Suprapubic skin (tissue), 4 donors: ENCODE measurements around the gene EOMES. TPM values are rescaled to one million over a fixed set of nuclear protein-coding genes. Genes with fewer than 3 reads are reported as not detected.
"Not testable (repeated sequence)": the region's sequence is repeated elsewhere in the genome, so short reads cannot be mapped to it uniquely, and the experiment has no call there.

Experiments
- DNase-seq, 2 donors: peaks; one replicate each; pipeline ENCODE4 v3.0.0-alpha.2; 2019; ENCODE audit warnings: low spot score in 2 of 2
- H3K27ac ChIP-seq: fragments of 200-600 bp; sonication (generic); one replicate; pipeline ENCODE4 v1.5.1; 2019
- H3K27me3 ChIP-seq: fragments of 200-600 bp; sonication (generic); one replicate; pipeline ENCODE4 v1.5.1; 2019
- H3K36me3 ChIP-seq: fragments of 200-600 bp; sonication (generic); one replicate; pipeline ENCODE4 v1.5.1; 2019
- H3K4me1 ChIP-seq: fragments of 200-600 bp; sonication (generic); one replicate; pipeline ENCODE4 v1.5.1; 2019
- H3K4me3 ChIP-seq: fragments of 200-600 bp; sonication (generic); one replicate; pipeline ENCODE4 v1.5.1; 2019; ENCODE audit warnings: mild to moderate bottlenecking
- H3K9me3 ChIP-seq: fragments of 200-600 bp; sonication (generic); one replicate; pipeline ENCODE4 v1.5.1; 2019
- EP300 ChIP-seq: sonication (generic); formaldehyde crosslinking; IDR thresholded peaks from one replicate; pipeline ENCODE4 v1.6.1; 2017; ENCODE audit warnings: antibody characterized with exemption
- POLR2A ChIP-seq, 2 donors: fragments of 450-650 bp; IDR thresholded peaks; one replicate each; pipeline ENCODE4 v1.6.1; 2017; ENCODE audit warnings: antibody characterized with exemption in 2 of 2, mild to moderate bottlenecking in 2 of 2, moderate library complexity in 2 of 2
- POLR2AphosphoS5 ChIP-seq, 3 donors: sonication (generic); formaldehyde crosslinking; IDR thresholded peaks; one replicate each; pipeline ENCODE4 v1.6.1; 2017; ENCODE audit warnings: antibody characterized with exemption in 3 of 3
- WGBS: methylation state at CpG from one replicate; pipeline ENCODE4 v1.1.5; 2018; 5-methylcytosine and 5-hydroxymethylcytosine counted together
- total RNA-seq, 4 donors: library from RNA; depleted of rRNA; stranded (reverse); fragments of >200 nt; gene quantifications; one replicate each; pipeline ENCODE4 v1.1.0, GENCODE V29; 2016
- TF ChIP-seq, protein P1 (sequence below), 2 donors: fragments of 200-600 bp in 1 of 2; fragments of 450-650 bp in 1 of 2; sonication (generic) in 1 of 2; IDR thresholded peaks; one replicate each; pipeline ENCODE4 v1.5.1; 2016 to 2019; ENCODE audit warnings: antibody characterized with exemption in 2 of 2, mild to moderate bottlenecking in 1 of 2, moderate library complexity in 1 of 2

Gene EOMES
- not detected for total RNA-seq

DNA sequence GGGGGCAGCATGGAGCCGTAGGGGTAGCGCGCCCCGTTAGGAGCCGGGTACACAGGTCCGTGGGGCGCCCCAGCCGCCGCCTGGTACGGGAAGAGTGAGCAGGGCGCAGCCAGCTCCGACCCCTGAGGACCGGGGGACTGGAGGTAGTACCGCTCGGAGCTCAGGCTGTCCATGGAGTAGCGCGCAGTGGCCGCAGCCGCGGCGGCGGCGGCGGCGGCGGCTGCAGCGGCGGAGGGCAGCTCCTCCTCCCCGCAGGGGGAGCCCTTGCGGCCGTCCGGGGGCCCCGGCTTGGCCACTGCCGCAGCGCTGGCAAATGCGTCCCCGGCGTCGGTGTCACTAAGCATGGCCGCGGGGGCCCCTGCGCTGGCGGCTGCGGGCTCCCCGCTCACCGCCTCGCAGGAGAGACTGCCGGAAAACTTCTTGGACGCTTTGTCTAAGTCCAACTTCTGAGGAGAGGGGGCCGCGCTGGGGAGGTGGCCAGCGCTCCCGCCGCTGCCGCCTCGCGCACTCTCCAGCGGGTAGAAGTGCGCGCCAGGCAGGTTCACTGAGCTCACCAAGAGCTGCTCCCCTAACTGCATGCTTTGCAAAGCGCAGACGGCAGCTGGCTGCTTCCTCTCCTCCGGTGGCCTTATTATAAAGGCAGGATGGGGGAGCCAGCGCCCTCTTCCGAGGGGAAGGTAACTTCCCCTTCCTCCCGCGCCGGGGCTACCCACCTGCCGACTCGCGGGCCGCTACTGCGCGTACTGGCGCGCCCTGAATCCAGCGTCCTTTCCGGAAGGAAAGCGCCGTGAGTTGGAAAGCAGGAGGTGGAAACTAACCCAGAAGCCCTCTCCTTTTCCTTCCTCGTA is at the start of gene EOMES:
Gene EOMES (minus strand): TSS at position 607 of the 848 bp plus-strand sequence. CDS start 29 bp downstream, at position 578.
- DNase-seq = no peak
- TF ChIP-seq EP300 = no peak
- TF ChIP-seq, protein P1, sequence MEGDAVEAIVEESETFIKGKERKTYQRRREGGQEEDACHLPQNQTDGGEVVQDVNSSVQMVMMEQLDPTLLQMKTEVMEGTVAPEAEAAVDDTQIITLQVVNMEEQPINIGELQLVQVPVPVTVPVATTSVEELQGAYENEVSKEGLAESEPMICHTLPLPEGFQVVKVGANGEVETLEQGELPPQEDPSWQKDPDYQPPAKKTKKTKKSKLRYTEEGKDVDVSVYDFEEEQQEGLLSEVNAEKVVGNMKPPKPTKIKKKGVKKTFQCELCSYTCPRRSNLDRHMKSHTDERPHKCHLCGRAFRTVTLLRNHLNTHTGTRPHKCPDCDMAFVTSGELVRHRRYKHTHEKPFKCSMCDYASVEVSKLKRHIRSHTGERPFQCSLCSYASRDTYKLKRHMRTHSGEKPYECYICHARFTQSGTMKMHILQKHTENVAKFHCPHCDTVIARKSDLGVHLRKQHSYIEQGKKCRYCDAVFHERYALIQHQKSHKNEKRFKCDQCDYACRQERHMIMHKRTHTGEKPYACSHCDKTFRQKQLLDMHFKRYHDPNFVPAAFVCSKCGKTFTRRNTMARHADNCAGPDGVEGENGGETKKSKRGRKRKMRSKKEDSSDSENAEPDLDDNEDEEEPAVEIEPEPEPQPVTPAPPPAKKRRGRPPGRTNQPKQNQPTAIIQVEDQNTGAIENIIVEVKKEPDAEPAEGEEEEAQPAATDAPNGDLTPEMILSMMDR (IDR thresholded peaks at IDR 0.05) = no peak
- TF ChIP-seq POLR2AphosphoS5 (IDR thresholded peaks at IDR 0.05) = no peak
- no peak for TF ChIP-seq POLR2A (IDR thresholded peaks at IDR 0.05)
- no peaks in the 10 kb centered on the region for H3K36me3 ChIP-seq
- WGBS = 3% methylated on average over 21 of the region's 81 CpGs
- no peaks in the 10 kb centered on the region for H3K9me3 ChIP-seq
- H3K4me3 ChIP-seq = peak within 1 kb of the TSS; percentile 44
- peaks cover 36% of the 10 kb centered on the region for H3K4me1 ChIP-seq
- no peak within 1 kb of the TSS for H3K27ac ChIP-seq
- peaks cover 97% of the 10 kb centered on the region for H3K27me3 ChIP-seq

DNA sequence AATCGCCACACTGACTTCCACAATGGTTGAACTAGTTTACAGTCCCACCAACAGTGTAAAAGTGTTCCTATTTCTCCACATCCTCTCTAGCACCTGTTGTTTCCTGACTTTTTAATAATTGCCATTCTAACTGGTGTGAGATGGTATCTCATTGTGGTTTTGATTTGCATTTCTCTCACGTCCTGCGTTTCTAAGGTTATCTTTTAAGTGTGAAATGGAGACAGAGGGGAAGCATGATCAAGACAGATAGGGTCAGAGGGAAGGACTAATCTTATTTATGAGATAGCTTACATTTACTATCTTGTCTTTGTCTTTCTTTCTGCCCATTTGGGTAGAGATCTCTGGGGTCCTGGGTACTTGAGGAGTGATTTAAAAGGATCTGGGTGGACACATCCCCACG is 48.3 kb upstream of the EOMES start:
- not testable (repeated sequence) for H3K27ac ChIP-seq, H3K27me3 ChIP-seq, H3K4me3 ChIP-seq, H3K36me3 ChIP-seq, H3K9me3 ChIP-seq, DNase-seq, H3K4me1 ChIP-seq
- 61% methylated on average over 4 of the region's 4 CpGs for WGBS

DNA sequence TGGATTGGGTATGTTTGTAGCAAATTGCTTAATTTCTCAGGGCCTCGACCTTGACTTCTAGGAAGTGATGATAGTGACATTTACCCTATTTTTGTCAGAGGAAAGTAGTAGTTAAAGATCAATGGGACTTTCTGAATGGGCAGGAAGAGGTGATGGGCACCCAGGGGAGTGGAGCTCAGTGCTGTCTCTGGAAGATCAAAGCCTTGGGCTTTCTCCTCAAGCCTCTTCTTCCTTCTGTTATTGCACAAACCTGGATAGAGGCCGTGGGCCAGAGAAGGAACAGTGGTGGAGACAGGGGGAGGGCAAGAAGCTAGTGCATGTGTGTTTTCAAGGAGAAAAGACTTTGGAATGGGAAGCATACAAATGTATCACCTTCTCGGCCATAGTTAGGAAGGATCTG is 44.9 kb upstream of the EOMES start:
- Histone ChIP-seq H3K27me3 (peaks cover 6% of the 10 kb centered on the region), H3K4me1 (no peaks in the 10 kb centered on the region), H3K36me3 (no peaks in the 10 kb centered on the region), H3K9me3 (no peaks in the 10 kb centered on the region), H3K4me3 (no peak overlapping the region), H3K27ac (no peak overlapping the region)
- 52% methylated on average over 3 of the region's 3 CpGs for WGBS
- no peak for DNase-seq
- no peak for TF ChIP-seq POLR2A (IDR thresholded peaks at IDR 0.05)
- no peak for TF ChIP-seq POLR2AphosphoS5 (IDR thresholded peaks at IDR 0.05)
- no peak for TF ChIP-seq EP300
- TF ChIP-seq, protein P1 (IDR thresholded peaks at IDR 0.05) = no peak

DNA sequence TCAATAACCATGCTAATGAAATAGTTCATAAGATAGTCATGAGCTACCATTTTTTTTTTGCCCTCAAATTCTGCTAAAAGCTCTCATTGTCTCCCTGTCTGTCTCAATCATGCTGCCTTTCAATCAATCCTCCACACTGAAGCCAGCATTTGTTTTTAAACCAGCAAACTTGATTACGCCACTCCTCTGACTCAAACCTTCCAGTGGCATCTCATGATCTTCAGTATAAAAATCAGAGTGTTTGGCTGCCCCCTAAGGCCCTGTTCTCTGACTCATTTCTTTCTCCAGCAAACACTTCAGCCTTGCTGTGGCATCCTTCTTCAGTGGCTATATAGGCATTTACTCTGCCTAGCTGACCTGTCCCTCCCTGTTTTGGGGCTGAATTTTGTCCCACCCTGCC is 36.0 kb upstream of the EOMES start:
- TF ChIP-seq POLR2AphosphoS5 (IDR thresholded peaks at IDR 0.05) (peak in 2 of 3 donors; percentile 45 to 56), POLR2A (IDR thresholded peaks at IDR 0.05) (no peak)
- 48% methylated on average over 1 of the region's 1 CpG for WGBS
- peaks cover 2% of the 10 kb centered on the region for H3K27me3 ChIP-seq
- H3K36me3 ChIP-seq = no peaks in the 10 kb centered on the region
- peak overlapping the region; percentile 37 for H3K27ac ChIP-seq
- no peaks in the 10 kb centered on the region for H3K4me1 ChIP-seq
- no peaks in the 10 kb centered on the region for H3K9me3 ChIP-seq
- no peak overlapping the region for H3K4me3 ChIP-seq
- DNase-seq = peak in 1 of 2 donors; percentile 71

DNA sequence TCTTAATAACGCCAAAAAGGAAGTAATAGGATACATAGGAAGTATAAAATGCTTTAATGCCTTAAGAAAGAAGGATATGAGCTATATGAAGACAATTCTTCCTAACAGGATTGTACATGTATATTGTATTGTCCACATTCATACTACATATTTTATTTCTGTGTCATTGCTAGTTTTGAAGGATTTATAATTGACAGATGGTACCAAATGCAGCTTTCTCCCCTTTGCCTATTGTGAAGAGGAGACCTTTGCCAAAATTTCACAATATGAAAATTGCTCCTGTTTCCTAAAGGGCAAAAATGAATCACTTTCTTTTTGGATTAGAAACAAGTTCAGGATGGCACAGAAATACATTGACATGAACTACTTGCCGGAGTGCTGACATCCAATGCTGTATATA is 34.8 kb upstream of the EOMES start:
- TF ChIP-seq POLR2AphosphoS5 (IDR thresholded peaks at IDR 0.05) (no peak), POLR2A (IDR thresholded peaks at IDR 0.05) (no peak), EP300 (no peak)
- TF ChIP-seq, protein P1 (IDR thresholded peaks at IDR 0.05) = no peak

DNA sequence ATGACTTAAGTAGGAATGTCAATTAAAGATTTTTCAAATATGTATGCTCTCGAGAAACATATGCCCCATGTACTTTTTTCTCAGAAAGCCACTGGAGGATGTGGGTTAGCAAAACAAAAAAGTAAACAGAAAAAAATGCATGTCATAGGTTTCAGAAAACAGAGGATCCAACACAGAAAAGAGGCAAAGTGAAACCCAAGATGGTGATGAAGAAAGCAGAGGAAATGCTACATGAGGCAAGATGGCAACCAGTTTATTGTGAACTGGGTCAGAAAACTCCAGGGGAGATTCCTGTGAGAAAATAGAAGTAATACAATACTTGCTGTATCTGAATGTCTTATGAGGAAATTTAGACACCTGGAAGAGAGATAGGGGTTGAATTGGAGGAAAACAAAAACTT is 30.8 kb upstream of the EOMES start:
- no peak overlapping the region for H3K27ac ChIP-seq
- H3K9me3 ChIP-seq = no peaks in the 10 kb centered on the region
- WGBS = 95% methylated on average over 1 of the region's 1 CpG
- H3K36me3 ChIP-seq = no peaks in the 10 kb centered on the region
- H3K4me1 ChIP-seq = no peaks in the 10 kb centered on the region
- H3K4me3 ChIP-seq = no peak overlapping the region
- TF ChIP-seq EP300 (no peak), POLR2AphosphoS5 (IDR thresholded peaks at IDR 0.05) (no peak), POLR2A (IDR thresholded peaks at IDR 0.05) (no peak)
- TF ChIP-seq, protein P1 (IDR thresholded peaks at IDR 0.05) = no peak
- no peak for DNase-seq
- no peaks in the 10 kb centered on the region for H3K27me3 ChIP-seq

More for the DNA sequence above, 34.8 kb upstream of the EOMES start:
- Histone ChIP-seq H3K9me3 (no peaks in the 10 kb centered on the region), H3K4me1 (no peaks in the 10 kb centered on the region), H3K4me3 (no peak overlapping the region), H3K36me3 (no peaks in the 10 kb centered on the region), H3K27ac (no peak overlapping the region), H3K27me3 (no peaks in the 10 kb centered on the region)
- 39% methylated on average over 2 of the region's 2 CpGs for WGBS
- no peak for DNase-seq
